GM12878 (cell line): Measurements from ENCODE around the gene SLC25A11. TPM values are rescaled to one million over a fixed set of nuclear protein-coding genes. Genes with fewer than 3 reads are reported as not detected.

Experiments used
- ATAC-seq: fragments of 200-7000 bp; cut with Tn5 transposase; 3 replicates; pipeline ENCODE4 v1.9.1; 2020; ENCODE audit warnings: mild to moderate bottlenecking, moderate library complexity
- BruUV-seq: library from RNA; stranded (reverse); fragments of 400-500 nt; replicated peaks from 2 replicates; lab custom pipeline; 2021; lab: Mats Ljungman, UMichigan
- CTCF ChIA-PET: fragments of 300-600 bp; sonication (Branson Sonifier 250); formaldehyde crosslinking; extraction: SDS; loops from one replicate; lab custom pipeline; 2021; ENCODE audit warnings: inconsistent platforms; lab: Yijun Ruan, JAX
- POLR2A ChIA-PET: fragments of 350-600 bp; formaldehyde crosslinking; extraction: SDS; loops from one replicate; lab custom pipeline; 2021; ENCODE audit warnings: inconsistent platforms; lab: Charles Lee
- RAD21 ChIA-PET: fragments of 300-600 bp; sonication (Branson Sonifier 250); formaldehyde crosslinking; loops from one replicate; lab custom pipeline; 2023; ENCODE audit warnings: antibody characterized with exemption; ENCODE audit not compliant: unreplicated experiment; lab: Charles Lee
- SMC1A ChIA-PET: fragments of 300-600 bp; sonication (Branson Sonifier 250); formaldehyde crosslinking; loops from one replicate; lab custom pipeline; 2023; ENCODE audit not compliant: unreplicated experiment, uncharacterized antibody; lab: Charles Lee
- DNase-seq: peaks from one replicate; pipeline ENCODE4 v3.0.0-alpha.2; 2011; ENCODE audit warnings: low read depth, low spot score
- FAIRE-seq: peaks from 3 replicates; lab custom pipeline; 2011; peaks lifted over from hg19 to GRCh38; lab: Jason Lieb, UNC
- H2AFZ ChIP-seq: 2 replicates; pipeline ENCODE4 v1.6.0; 2011; ENCODE audit warnings: low read depth, low read length, control low read depth; ENCODE audit not compliant: control insufficient read depth
- H3K27ac ChIP-seq: 2 replicates; pipeline ENCODE4 v1.5.1; 2011; ENCODE audit warnings: control low read depth; ENCODE audit not compliant: control insufficient read depth, insufficient read depth
- H3K27me3 ChIP-seq, 2 experiments: replicated peaks in 1 of 2; 2 replicates each; pipeline versions ENCODE4 v1.6.0 to v1.6.1; 2011; ENCODE audit warnings: low read length in 1 of 2; ENCODE audit not compliant: control insufficient read depth in 2 of 2, insufficient read depth in 2 of 2
- H3K36me3 ChIP-seq, 2 experiments: 2 replicates each; pipeline ENCODE4 v1.5.1; 2011; ENCODE audit warnings: low read length in 1 of 2; ENCODE audit not compliant: control insufficient read depth in 2 of 2, insufficient read depth in 2 of 2
- H3K4me1 ChIP-seq: 2 replicates; pipeline ENCODE4 v1.6.1; 2011; ENCODE audit warnings: mild to moderate bottlenecking, low read length, moderate library complexity, mixed read lengths; ENCODE audit not compliant: control insufficient read depth, insufficient read depth
- H3K4me2 ChIP-seq: 2 replicates; pipeline ENCODE4 v1.6.0; 2011; ENCODE audit warnings: control low read depth; ENCODE audit not compliant: control insufficient read depth, insufficient read depth
- H3K4me3 ChIP-seq: fragments of 200-600 bp; sonication (generic); 2 replicates; pipeline ENCODE4 v1.5.1; 2016
- H3K79me2 ChIP-seq: 2 replicates; pipeline ENCODE4 v1.6.0; 2011; ENCODE audit warnings: low read length; ENCODE audit not compliant: control insufficient read depth, insufficient read depth
- H3K9ac ChIP-seq: 2 replicates; pipeline ENCODE4 v1.8.0; 2011; ENCODE audit warnings: low read length, control low read depth, mixed read lengths; ENCODE audit not compliant: control insufficient read depth, insufficient read depth
- H3K9me3 ChIP-seq: replicated peaks from 3 replicates; pipeline ENCODE4 v1.5.1; 2011; ENCODE audit warnings: mild to moderate bottlenecking, low read length; ENCODE audit not compliant: control insufficient read depth, insufficient read depth
- H4K20me1 ChIP-seq: 2 replicates; pipeline ENCODE4 v1.6.0; 2011; ENCODE audit not compliant: control insufficient read depth, insufficient read depth
- BACH1 ChIP-seq: fragments of 450-650 bp; IDR thresholded peaks from 2 replicates; pipeline ENCODE4 v1.6.1; 2017; ENCODE audit warnings: mild to moderate bottlenecking, borderline replicate concordance
- BCL11A ChIP-seq: IDR thresholded peaks from 2 replicates; pipeline ENCODE4 v1.6.1; 2011; ENCODE audit warnings: low read depth, low read length
- HDAC6 ChIP-seq: fragments of 200-600 bp; sonication (generic); IDR thresholded peaks from one replicate; pipeline ENCODE4 v1.8.0; 2017; ENCODE audit warnings: antibody characterized with exemption; ENCODE audit not compliant: unreplicated experiment
- LARP7 ChIP-seq: fragments of 450-650 bp; IDR thresholded peaks from 2 replicates; pipeline ENCODE4 v1.6.1; 2017; ENCODE audit warnings: mild to moderate bottlenecking
- MEF2A ChIP-seq: IDR thresholded peaks from 2 replicates; pipeline ENCODE4 v1.6.1; 2011; ENCODE audit warnings: low read depth, mild to moderate bottlenecking, low read length, moderate library complexity; ENCODE audit not compliant: insufficient read depth
- PAX5 ChIP-seq: IDR thresholded peaks from 2 replicates; pipeline ENCODE4 v1.6.1; 2011; ENCODE audit warnings: low read depth, low read length, borderline replicate concordance
- POLR2A ChIP-seq: IDR thresholded peaks from 2 replicates; pipeline ENCODE4 v1.6.1; 2011; ENCODE audit warnings: low read depth, mild to moderate bottlenecking, low read length
- SMAD5 ChIP-seq: IDR thresholded peaks from 2 replicates; pipeline ENCODE4 v1.6.1; 2016; ENCODE audit warnings: antibody characterized with exemption, low read depth
- SMARCA5 ChIP-seq: fragments of 450-650 bp; IDR thresholded peaks from 2 replicates; pipeline ENCODE4 v1.6.1; 2017; ENCODE audit warnings: mild to moderate bottlenecking
- SRF ChIP-seq, 2 experiments: IDR thresholded peaks; 2 replicates each; pipeline ENCODE4 v1.6.1; 2011; ENCODE audit warnings: low read depth in 2 of 2, low read length in 2 of 2, mild to moderate bottlenecking in 1 of 2, moderate library complexity in 1 of 2
- SUPT20H ChIP-seq: IDR thresholded peaks from 2 replicates; pipeline ENCODE4 v1.6.1; 2011; ENCODE audit warnings: low read depth, mild to moderate bottlenecking, low read length, moderate library complexity, borderline replicate concordance; ENCODE audit not compliant: control insufficient read depth
- TARDBP ChIP-seq: IDR thresholded peaks from 2 replicates; pipeline ENCODE4 v1.6.1; 2016; ENCODE audit warnings: borderline replicate concordance
- TBL1XR1 ChIP-seq: IDR thresholded peaks from 2 replicates; pipeline ENCODE4 v1.6.1; 2012; ENCODE audit warnings: low read depth, low read length, improper control_type of control experiment
- TCF3 ChIP-seq: IDR thresholded peaks from 2 replicates; pipeline ENCODE4 v1.6.1; 2012; ENCODE audit warnings: low read depth, mild to moderate bottlenecking, low read length, borderline replicate concordance; ENCODE audit not compliant: insufficient read depth
- ZNF207 ChIP-seq: fragments of 450-650 bp; IDR thresholded peaks from 2 replicates; pipeline ENCODE4 v1.6.1; 2014; ENCODE audit warnings: antibody characterized with exemption, mild to moderate bottlenecking, borderline replicate concordance
- WGBS: methylation state at CpG from one replicate; pipeline ENCODE4 v1.1.6; 2016; ENCODE audit warnings: low lambda C conversion rate; ENCODE audit not compliant: insufficient replicate concordance, insufficient coverage; ENCODE audit errors: missing lambda C conversion rate; 5-methylcytosine and 5-hydroxymethylcytosine counted together
- in situ Hi-C: fragments of 300-500 bp; cut with MboI; formaldehyde crosslinking; loops from 9 replicates; pipeline ENCODE4 v1.14.3; 2018; ENCODE audit warnings: mixed read lengths
- intact Hi-C: fragments of 100-400 bp; cut with micrococcal nuclease; formaldehyde crosslinking; loops from one replicate; pipeline ENCODE4 v1.14.2; 2022; ENCODE audit not compliant: unreplicated experiment
- polyA plus RNA-seq, 11 experiments: library from polyadenylated mRNA; depleted of rRNA in 4 of 11; unstranded in 6 of 11; stranded (reverse) in 5 of 11; fragments of >200 nt; fragmentation: Nextera tagmentation in 4 of 11; fragmentation: Illumina TruSeq in 1 of 11; extraction: Ambion mirVana in 4 of 11; extraction: Trizol in 1 of 11; gene quantifications; 1 replicate in 1 of 11; 2 replicates in 10 of 11; pipeline versions ENCODE4 v1.2.1 to v1.2.3, GENCODE V29; 2011 to 2016; ENCODE audit warnings: inconsistent platforms in 2 of 11, missing spikeins in 2 of 11, low read depth in 1 of 11
- total RNA-seq, 4 experiments: library from RNA; depleted of rRNA in 3 of 4; stranded (reverse); fragments of >200 nt in 3 of 4; fragmentation: Illumina TruSeq in 1 of 4; extraction: Trizol in 1 of 4; gene quantifications; 2 replicates each; pipeline versions ENCODE4 v1.2.1 to v1.2.3, GENCODE V29; 2013 to 2021
- TF ChIP-seq, protein P1 (sequence below): IDR thresholded peaks from 2 replicates; pipeline ENCODE4 v1.6.1; 2011; ENCODE audit warnings: borderline replicate concordance, low read depth, mild to moderate bottlenecking, moderate library complexity, low read length; ENCODE audit not compliant: insufficient read depth, poor library complexity, severe bottlenecking
- TF ChIP-seq, protein P2 (sequence below): fragments of 150-350 bp; IDR thresholded peaks from 2 replicates; pipeline ENCODE4 v1.6.1; 2016; ENCODE audit warnings: low read depth, low read length

Gene SLC25A11
- total and polyA plus RNA-seq, 10 of the 15 experiments (the other 5 are each of a cell fraction or from before 2014, with no cell fraction given) = 5.8 to 142 (median 65.0) TPM

GRCh38 chr17:4945176-4945943 is 5.5 kb upstream of the SLC25A11 start (continued):
- TF ChIP-seq LARP7 = peak; percentile 54; the same call in 1 of the 2 replicates
- TF ChIP-seq, protein P1, sequence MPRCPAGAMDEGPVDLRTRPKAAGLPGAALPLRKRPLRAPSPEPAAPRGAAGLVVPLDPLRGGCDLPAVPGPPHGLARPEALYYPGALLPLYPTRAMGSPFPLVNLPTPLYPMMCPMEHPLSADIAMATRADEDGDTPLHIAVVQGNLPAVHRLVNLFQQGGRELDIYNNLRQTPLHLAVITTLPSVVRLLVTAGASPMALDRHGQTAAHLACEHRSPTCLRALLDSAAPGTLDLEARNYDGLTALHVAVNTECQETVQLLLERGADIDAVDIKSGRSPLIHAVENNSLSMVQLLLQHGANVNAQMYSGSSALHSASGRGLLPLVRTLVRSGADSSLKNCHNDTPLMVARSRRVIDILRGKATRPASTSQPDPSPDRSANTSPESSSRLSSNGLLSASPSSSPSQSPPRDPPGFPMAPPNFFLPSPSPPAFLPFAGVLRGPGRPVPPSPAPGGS = peak; percentile 99
- TF ChIP-seq PAX5 = peak; percentile 94
- 0 out of 4 replicates have a peak, but pooled peaks of 1 of the 2 experiments have one; percentile 60 for TF ChIP-seq SRF (IDR thresholded peaks at IDR 0.05; ENCODE audit: low read depth in 2 of 2, low read length in 2 of 2)
- TF ChIP-seq TARDBP = 0 out of 2 replicates have a peak, but pooled peaks have one; percentile 8
- peak; percentile 89 for TF ChIP-seq SMAD5
- peak; percentile 76 for TF ChIP-seq TCF3

- Histone ChIP-seq H3K27me3 (no peaks in the 10 kb centered on the region), H4K20me1 (peaks cover 5% of the 10 kb centered on the region), H3K4me3 (peak overlapping the region; percentile 96), H3K27ac (peak overlapping the region; percentile 100), H3K9me3 (no peaks in the 10 kb centered on the region), H3K4me1 (peaks cover 36% of the 10 kb centered on the region), H3K9ac (peak overlapping the region; percentile 100), H3K4me2 (peak overlapping the region; percentile 55), H3K79me2 (peaks cover 82% of the 10 kb centered on the region), H3K36me3 (peaks cover 20 to 22% of the 10 kb centered on the region in 2 experiments), H2AFZ (no peak overlapping the region)
- intact Hi-C loops (loop anchor here (5.0 kb wide), 1 partner anchor 293 kb away; no protein-coding TSS in a partner anchor), in situ Hi-C loops (no loop called here)
- DNase-seq = no peak
- CTCF ChIA-PET = interaction anchor here (0.6 kb wide), 1 partner anchor 22 kb away, joined by 3 read pairs; the partner anchor contains the start of gene SPAG7
- no peak for FAIRE-seq
- SMC1A ChIA-PET = interaction anchor here (1.4 to 7.1 kb wide), 2 partner anchors 22 to 36 kb away, joined by 6 to 50 read pairs; partner anchors contain the start of gene SPAG7
- 2% methylated on average over 8 of the region's 8 CpGs for WGBS
- POLR2A ChIA-PET = interaction anchor here (17.5 kb wide), 1 partner anchor 21 kb away, joined by 272 read pairs; the partner anchor contains the start of gene SPAG7
- RAD21 ChIA-PET = interaction anchor here (9.8 kb wide), 1 partner anchor 21 kb away, joined by 73 read pairs; the partner anchor contains the start of gene SPAG7
- BruUV-seq = TSS peak; percentile 44
- peak; percentile 0 for ATAC-seq
- no peak for TF ChIP-seq SUPT20H
- TF ChIP-seq TBL1XR1 = peak; percentile 30; the same call in 1 of the 2 replicates
- peak; percentile 67; the same call in 1 of the 2 replicates for TF ChIP-seq ZNF207
- TF ChIP-seq, protein P2, sequence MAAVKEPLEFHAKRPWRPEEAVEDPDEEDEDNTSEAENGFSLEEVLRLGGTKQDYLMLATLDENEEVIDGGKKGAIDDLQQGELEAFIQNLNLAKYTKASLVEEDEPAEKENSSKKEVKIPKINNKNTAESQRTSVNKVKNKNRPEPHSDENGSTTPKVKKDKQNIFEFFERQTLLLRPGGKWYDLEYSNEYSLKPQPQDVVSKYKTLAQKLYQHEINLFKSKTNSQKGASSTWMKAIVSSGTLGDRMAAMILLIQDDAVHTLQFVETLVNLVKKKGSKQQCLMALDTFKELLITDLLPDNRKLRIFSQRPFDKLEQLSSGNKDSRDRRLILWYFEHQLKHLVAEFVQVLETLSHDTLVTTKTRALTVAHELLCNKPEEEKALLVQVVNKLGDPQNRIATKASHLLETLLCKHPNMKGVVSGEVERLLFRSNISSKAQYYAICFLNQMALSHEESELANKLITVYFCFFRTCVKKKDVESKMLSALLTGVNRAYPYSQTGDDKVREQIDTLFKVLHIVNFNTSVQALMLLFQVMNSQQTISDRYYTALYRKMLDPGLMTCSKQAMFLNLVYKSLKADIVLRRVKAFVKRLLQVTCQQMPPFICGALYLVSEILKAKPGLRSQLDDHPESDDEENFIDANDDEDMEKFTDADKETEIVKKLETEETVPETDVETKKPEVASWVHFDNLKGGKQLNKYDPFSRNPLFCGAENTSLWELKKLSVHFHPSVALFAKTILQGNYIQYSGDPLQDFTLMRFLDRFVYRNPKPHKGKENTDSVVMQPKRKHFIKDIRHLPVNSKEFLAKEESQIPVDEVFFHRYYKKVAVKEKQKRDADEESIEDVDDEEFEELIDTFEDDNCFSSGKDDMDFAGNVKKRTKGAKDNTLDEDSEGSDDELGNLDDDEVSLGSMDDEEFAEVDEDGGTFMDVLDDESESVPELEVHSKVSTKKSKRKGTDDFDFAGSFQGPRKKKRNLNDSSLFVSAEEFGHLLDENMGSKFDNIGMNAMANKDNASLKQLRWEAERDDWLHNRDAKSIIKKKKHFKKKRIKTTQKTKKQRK = peak; percentile 23; the same call in 1 of the 2 replicates
- TF ChIP-seq SRF (IDR thresholded peaks at IDR 0.05; ENCODE audit: low read depth in 2 of 2, low read length in 2 of 2) = peak in 1 of 2 experiments; percentile 8; a peak in 1 of 4 replicates
- peak; percentile 32; the same call in 1 of the 2 replicates for TF ChIP-seq BACH1
- TF ChIP-seq BCL11A = 0 out of 2 replicates have a peak, but pooled peaks have one; percentile 42
- TF ChIP-seq POLR2A = peak; percentile 91
- 0 out of 2 replicates have a peak, but pooled peaks have one; percentile 7 for TF ChIP-seq MEF2A
- no peak for TF ChIP-seq SMARCA5
- TF ChIP-seq HDAC6 = no peak
Observed at GRCh38 chr17:4944554-4945175, 4.8 kb upstream of the SLC25A11 start.
